ENCODE results near the gene FAM76A. TPM values are rescaled to one million over a fixed set of nuclear protein-coding genes. Genes with fewer than 3 reads are reported as not detected.

The FAM76A gene
- polyA plus RNA-seq, 12 donors = 18.0 to 726 (median 21.8) TPM

DNA sequence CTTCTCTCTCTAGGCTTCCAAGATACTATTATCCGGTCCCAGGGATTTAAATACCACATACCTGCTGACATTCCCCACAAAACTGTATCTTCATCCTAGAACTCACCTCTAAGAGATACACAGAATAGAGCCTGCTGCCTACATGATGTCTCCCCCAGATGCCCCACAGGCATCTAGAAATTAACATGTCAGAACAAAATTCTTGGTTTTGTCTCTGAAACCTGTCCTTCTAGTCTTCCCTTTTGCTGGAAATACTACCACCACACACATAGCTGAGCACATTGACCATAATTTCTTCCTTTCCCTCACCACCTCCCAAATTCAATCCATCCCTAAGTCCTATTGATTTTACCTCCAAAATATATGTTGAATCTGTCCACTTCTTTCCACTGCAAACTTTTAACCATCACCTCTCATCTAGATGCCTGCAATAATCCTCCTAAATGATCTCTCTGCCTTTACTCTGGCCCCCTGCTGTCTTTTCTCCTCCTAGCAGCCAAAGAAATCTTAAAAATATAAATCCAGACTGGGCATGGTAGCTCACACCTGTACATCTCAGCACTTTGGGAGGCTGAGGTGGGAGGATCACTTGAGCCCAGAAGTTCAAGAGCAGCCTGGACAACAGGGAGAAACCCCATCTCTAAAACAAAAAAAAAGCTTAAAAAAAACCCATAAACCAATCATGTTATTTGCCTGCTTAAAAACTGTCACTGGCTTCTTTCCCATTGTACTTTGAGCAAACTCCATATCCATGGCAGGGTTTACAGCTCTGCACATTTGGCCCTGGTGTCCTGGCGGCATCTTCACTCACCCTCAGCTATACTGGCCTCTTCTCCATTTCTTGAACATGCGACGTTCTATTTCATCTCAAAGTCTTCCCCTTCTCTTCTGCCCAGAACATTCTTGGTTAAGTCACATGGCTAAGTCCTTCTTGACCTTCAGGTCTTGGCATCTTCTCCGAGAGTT is 6.2 kb upstream of the FAM76A start:
- no peak for DNase-seq

DNA sequence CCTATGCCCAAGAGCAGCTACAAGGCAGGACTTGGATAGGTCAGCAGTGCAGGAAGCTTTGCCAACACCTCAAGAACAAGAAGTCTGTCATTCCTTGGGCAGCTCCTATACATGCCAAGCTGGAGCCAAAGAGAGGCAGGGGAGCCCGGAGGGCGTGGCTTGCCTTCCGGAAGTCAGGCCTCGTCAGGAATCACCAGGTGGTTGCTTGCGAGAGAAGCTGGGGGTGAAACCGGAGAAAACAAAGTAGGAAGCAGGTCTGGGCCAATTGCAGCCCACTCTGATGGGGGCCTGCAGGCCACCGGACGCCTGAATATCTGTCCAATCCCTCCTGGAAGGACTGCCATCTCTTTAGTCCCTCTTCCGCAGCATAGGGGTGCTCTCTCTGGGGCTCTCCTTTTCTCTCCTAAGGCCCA is 794 bp upstream of the FAM76A start:
- DNase-seq = peak; percentile 53

DNA sequence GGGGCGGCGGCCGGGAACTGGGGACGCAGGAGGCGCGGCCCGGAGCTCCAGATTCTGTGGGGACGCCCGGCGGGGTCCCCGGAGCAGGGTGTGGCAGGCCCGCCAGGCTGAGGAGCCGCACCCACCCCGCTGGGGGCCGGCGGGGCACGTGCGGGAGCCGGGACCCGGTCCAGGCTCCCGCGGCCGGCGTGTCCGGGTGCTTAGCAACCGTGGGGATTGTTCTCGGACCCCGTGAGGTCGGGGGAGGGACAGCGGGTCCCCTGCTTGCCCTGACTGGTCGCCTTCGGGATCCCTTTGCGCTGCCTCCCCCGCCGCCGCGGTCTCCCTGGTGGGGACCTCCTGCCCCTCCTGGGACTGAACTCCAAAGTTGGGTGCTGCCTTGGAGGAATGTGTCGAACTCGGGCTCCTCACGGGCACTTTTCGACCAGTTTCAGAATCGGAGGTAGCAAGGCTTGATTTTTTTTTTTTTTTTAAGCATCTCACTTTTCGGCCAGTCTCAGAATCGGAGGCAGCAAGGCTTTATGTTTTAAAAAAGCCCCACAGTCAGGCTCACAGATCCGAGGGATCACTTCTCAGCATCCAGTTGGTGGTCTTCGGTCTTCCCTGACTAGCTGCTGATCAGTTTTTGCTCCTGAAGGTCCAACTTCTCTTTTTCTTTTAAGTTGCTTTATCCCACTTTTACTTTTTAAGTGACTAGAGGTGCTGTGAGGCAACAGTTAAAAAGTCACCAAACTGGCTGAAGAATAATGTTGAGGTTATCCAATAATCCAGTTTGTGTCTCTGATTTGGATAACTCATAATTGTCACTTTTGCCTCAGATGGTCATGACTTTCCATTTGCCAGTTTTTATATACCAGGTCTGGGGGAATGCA is 648 bp downstream of the FAM76A start:
- peak; percentile 35 for DNase-seq

DNA sequence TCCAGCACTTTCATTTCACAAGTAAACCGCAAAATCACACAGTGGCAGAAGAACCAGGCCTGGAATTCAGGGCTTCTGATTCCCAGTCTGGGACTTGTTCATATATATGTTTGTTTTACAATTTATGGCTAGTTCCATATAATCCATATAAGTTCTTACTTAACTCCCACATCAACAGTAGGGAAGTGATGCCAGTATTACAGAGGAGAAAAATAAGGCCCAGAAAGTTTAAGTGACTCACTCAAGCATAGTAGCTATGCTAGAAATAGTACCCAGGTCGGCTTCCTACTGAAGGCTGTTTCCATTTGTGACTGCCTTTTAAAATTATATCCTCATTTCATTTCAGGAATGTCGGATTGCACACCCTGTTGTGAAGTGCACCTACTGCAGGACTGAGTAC is 1.4 kb downstream of the FAM76A start:
- DNase-seq = no peak

DNA sequence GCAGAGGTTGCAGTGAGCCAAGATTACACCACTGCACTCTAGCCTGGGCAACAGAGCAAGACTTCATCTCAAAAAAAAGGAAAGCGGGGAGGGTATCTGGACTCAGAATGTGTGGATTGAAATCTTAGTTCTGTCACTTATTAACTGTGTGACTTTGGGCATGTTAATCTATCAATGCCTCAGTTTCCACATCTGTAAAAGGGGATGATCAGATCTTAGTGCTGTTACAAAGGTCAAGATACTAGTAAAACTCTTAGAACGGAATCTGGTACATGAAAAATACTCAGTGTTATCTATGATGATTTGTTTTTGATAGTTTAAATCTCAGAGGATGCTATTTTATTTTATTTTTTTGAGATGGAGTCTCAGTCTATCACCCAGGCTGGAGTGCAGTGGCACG is 10.5 kb downstream of the FAM76A start:
- no peak for DNase-seq

DNA sequence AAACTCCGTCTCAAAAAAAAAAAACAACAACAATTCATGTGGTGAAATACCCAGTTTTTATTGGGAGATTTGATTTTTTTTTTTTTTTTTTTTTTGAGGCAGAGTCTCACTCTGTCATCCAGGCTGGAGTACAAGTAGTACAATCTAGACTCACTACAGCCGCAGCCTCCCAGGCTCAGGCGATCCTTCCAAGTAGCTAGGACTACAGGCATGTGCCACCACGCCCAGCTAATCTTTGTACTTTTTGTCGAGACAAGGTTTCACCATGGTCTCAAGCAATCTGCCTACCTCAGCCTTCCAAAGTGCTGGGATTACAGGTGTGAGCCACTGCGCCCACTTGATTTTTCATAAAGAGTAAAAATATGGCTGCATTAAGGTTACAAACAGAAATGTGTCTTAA is 15.4 kb downstream of the FAM76A start:
- DNase-seq = no peak

DNA sequence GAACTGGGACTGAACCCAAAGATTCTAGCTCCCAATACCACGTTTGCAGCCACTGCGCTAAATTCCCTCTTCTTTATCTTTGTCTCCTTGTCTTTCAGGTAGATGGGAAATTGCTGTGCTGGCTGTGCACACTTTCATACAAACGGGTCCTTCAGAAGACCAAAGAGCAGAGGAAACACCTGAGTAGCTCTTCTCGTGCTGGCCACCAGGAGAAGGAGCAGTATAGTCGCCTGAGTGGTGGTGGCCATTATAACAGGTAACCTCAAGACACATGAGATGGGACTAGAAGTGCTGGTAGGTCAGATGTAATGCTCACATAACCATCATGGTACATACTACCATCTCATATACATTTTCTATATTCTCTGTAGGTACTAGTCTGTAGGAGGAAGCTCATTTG is 18.8 kb downstream of the FAM76A start:
- no peak for DNase-seq

DNA sequence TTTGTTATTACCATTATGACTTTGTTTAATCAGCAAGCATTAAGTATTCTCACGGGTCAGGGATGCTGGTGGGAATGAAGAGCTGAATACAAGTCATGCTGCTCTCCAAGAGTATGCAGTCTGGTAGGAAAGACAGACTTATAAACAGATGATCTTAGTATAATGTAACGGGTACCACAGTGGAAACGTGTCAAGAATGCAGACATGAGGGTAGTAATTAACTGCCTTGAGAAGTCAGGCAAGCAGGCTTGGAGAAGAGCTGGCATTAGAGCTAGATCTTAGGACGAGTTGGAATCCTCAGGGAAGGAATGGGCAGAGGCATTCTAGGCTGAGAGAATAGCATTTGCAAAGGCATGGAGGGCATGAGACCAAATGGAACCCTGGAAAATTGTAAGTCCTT is 19.7 kb downstream of the FAM76A start:
- no peak for DNase-seq

DNA sequence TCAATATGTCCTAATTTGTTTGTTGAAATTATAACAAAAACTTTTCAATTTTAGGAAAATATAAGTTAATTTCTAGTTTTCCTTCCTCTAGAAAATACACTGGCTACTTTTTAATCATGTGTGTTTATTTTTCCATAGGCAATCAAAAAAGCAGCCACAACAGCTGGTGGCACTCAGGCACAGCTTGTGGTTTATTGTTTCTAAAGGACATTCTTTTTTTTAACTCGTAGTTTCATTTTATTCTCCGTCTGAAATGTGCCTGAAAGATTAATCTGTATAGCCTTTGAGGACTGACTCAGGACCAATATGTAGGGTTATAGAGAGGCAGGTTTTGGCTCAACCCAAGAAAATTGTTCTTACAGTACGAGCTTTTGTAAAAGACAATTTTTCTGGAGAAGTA is 26.6 kb downstream of the FAM76A start:
- no peak for DNase-seq

DNA sequence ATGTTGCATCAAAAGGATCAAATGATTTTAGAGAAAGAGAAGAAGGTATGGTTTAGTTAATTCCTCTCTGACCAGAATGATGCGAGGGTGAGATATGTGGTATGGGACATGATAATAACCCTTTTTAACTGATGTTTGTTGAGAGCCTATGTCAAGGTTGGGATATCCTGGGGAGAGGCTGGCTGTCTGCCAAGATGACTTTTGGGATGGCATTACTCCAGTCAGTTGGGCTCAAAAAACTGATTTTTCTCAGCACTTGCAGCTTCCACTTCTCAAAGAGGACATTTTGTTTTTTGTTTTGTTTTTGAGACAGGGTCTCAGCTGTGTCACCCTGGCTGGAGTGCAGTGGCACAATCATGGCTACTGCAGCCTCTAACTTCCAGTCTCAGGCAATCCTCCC is 29.5 kb downstream of the FAM76A start:
- DNase-seq = no peak

DNA sequence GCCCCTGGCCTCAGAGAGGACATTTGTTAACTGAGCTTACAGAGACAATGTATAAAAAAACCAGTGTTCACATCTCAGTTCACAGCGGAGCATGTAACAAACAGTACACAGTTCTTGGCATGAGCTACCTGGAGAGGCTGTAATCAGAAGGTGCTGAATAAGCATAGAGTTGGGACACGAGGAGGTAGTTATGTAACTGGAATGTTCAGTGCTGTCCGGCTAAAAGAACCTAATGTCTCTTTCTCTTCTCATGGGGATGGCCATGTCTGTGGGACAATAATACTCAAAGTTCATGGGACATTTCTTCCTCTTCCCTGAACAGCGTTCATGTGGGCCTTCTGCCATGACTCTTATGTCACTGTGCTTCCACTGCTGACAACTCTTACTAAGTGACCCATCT is 30.1 kb downstream of the FAM76A start:
- DNase-seq = no peak

DNA sequence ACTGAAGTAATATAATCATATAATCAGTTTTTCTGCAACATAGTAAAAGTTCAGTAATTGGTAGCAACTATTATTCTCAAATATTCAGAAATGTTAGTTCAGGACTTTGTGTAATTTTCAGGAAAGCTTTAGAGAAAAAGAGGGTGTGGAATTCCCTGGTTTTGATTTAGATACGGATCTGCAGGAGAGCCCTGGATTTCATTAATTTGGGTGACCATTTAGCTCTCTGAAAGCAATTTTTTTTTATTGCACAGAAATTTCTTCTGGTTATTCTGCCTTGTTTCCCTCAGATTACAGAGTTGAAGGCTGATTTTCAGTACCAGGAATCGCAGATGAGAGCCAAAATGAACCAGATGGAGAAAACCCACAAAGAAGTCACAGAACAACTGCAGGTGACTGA is 33.5 kb downstream of the FAM76A start:
- no peak for DNase-seq

DNA sequence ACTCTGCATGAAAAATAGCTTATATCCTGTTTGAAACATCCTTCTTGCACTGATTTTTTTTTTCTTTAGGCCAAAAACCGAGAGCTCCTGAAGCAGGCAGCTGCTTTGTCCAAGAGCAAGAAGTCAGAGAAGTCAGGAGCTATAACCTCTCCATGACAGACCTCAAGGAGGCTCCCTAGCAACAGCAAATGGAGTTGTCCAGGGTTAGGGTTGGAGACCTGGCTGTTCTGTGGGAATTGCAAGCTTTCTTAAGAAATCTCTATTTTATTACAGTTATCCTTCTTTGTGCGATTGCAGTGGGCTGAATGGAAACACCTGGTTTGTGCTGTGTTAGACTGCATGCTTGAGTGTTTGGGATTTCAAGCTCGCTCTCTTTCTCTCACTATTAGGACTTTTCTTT is 34.7 kb downstream of the FAM76A start:
- no peak for DNase-seq

DNA sequence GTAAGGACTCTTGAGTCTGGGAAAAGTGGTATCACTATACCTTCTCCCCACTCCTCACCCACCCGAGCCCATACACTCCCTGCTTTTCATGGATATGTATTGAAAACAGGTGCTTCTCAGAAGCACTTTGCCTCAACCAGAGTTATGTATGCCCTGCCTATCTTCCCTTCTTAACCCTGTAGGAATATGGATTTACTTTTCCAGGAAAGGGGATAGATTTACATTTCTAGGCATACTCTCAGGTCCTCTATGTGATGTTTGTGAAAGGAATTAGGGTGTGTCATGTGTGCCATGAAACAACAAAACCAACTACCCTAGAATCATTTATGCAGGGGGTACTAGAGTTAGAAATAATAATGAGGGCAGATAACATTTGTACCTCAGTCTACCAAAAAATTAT is 36.3 kb downstream of the FAM76A start:
- DNase-seq = no peak

DNA sequence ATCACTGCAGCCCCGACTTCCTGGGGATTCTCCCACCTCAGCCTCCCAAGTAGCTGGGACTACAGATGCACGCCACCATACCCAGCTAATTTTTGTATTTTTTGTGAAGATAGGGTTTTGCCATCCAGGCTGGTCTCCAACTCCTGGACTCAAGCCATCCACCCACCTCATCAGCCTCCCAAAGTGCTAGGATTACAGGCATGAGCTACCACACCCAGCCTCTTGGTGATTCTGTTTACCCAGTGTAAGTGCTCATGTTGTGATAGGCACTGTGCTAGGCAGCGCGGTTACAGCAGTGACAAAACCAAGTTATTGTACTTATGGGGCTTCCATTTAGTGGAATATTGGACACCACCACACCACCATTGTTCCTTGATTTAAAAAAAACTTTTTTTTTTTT is 37.6 kb downstream of the FAM76A start:
- DNase-seq = no peak

DNA sequence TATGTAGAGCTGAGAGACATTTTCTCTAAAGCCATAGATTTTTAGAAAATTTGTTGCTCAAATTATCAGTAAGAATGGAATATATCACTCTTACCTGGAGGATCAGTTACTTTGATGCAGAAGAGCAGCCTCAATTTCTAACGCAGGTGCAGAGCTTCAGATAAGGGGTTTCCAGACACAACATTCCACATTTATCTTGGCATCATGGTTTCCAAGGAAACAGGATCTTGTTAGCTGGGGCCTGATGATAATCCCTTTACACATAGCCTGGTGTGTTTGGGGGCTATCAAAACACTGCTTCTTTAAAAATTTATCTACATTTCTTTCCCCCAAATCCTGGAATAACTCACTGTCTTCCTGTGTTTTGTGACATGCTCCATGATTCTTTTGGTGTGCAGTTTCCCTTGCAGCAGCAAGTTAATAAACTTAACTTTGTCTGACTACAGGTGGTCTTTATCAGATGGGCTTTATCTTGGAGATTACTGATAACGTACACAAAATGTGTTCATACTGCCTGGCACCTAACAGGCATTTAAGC is 44.6 kb downstream of the FAM76A start:
- no peak for DNase-seq

DNA sequence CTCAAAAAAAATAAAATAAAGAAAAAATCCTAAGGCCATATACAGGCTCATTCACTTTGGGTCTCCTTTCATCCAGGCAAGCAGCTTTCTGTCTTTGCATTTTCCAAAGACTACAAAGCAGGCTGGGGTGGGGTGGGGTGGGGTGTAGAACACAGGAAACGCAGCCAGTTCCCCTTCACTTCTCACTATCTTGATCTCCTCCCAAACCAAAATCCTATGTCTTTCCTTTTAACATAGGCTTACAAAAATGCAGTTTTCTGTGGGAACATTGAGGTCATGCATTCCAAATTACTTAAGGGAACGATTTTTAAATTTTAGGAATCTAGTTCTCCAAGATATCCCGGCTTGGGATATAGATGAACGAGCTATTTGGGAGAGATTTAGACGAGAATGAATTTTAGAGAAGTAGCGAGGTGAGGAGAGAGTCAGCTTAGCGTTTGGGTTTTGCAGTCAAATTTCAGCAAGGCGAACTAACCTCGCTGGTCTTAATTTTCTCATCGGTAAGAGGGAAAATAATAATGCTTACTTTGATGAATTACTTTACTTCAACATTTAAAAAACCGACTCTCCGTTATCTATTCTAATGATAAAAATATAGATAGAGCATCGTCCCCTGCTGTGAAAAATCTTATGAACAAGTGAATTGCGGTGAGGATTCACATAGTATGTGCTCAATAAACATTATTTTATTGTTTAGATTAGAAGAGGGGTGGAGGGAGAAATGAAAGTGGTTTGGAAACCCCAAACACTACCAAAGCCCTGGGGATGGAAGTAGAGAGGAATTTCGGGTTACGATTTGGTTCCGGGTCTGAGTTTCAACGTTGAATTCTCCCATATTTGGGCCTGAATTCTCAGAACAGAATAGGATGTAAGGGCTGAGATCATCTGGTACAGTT is 46.5 kb downstream of the FAM76A start:
- peak; percentile 66 for DNase-seq

DNA sequence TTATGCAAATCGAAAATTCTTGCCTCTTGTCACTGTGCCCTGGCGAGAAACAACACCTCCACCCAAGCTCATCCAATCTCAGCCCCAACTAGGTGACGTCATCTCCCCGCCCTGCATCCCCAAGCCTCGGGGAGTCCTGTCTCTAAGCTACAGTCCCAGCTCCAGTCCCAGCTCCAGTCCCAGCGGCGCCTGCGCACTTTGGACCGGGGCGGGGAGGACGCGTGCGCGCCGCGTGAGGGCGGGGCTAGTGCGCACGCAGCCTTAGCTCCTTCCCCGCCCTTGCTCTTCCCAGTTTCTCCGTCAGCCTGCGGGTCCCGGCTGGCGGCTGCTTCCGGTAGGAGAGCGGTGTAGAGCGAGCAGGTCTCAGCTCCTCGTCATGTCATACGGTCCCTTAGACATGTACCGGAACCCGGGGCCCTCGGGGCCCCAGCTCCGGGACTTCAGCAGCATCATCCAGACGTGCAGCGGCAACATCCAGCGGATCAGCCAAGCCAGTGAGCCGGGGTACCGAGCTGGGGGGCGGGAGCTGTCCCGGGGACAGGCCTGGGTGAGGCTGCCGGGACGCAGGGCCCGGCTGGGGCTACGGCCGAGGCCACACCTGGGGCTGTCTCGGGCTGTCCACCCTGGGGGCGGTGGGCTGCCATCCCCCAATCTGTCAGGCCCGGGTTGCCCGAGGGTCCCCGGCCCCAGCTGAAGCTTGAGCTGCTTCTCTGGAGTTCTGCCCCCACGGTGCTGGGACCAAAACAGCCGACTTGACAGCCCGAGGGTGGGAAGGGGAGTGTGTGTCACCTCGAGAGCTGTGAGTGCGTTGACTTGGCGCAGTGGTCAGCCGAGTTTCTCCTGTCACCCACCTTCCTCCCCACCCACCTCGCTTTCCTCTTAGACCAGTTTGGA is 47.4 kb downstream of the FAM76A start, which contains the start of gene STX12:
TSS of gene STX12 (plus strand) at position 288 of the 894 bp plus-strand sequence. CDS start at position 377, 89 bp downstream.
- peak; percentile 100 for DNase-seq

DNA sequence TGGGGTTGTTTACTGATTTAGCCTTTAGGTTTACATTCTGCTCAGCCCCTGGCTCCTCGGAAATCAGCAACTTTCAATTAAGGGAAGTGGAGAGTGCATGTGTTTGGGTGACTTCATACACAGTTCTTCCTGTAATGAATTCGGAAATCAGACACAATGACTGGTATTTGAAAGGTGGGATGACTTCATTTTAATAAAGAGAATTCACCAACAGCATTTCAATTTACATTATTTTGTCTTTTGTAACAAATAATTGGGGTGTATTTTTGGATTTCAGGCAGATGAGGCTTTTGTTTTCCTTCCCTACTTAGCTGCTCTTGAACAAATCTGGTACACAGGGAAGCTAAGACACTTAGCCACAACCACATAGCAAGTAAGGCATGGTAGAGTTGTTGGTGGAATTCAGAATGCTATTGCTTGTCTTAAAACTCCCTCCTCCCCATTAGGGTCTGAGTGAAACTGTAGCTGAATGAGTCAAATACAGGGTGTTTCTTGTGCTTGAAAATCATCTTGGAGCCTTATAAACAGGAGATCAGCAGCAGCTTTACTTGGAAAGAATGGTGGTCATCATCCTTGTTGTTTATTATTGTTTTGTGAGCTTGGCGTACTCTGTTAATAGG is 48.2 kb downstream of the FAM76A start:
- DNase-seq = no peak

DNA sequence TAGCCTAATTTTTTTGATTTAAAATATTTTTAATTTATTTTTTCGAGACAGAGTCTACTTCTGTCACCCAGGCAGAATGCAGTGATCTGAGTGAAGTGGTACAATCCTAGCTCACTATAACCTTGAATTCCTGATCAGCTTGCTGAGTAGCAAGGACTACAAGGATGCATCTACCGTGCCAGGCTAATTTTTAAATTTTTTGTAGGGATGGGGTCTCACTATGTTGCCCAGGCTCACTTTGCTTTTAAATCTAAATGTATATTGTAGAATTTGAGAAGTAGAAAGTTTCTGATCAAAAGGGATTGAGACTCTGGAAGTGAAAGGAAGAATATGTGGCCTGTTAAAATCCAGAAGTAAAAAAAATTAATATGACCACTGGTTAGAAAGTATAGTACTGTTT is 48.9 kb downstream of the FAM76A start:
- no peak for DNase-seq
